Adrenal gland (tissue), 5 donors: Measurements from ENCODE around the gene CHST3.

Source experiments
- POLR2A ChIP-seq, 2 donors: fragments of 450-650 bp; IDR thresholded peaks; one replicate each; pipeline ENCODE4 v1.6.1; 2017; ENCODE audit warnings: antibody characterized with exemption in 2 of 2, mild to moderate bottlenecking in 2 of 2, moderate library complexity in 1 of 2
- TF ChIP-seq, protein P1 (sequence below), 6 experiments: fragments of 450-650 bp in 4 of 6; fragments of 200-600 bp in 2 of 6; sonication (generic) in 1 of 6; IDR thresholded peaks; 1 replicate in 5 of 6; 2 replicates in 1 of 6; pipeline versions ENCODE4 v1.5.1 to v1.8.0; 2016 to 2021; ENCODE audit warnings: antibody characterized with exemption in 6 of 6, mild to moderate bottlenecking in 2 of 6, moderate library complexity in 1 of 6
- donor health status: DM: no; HTN: no; CAD: no.

DNA sequence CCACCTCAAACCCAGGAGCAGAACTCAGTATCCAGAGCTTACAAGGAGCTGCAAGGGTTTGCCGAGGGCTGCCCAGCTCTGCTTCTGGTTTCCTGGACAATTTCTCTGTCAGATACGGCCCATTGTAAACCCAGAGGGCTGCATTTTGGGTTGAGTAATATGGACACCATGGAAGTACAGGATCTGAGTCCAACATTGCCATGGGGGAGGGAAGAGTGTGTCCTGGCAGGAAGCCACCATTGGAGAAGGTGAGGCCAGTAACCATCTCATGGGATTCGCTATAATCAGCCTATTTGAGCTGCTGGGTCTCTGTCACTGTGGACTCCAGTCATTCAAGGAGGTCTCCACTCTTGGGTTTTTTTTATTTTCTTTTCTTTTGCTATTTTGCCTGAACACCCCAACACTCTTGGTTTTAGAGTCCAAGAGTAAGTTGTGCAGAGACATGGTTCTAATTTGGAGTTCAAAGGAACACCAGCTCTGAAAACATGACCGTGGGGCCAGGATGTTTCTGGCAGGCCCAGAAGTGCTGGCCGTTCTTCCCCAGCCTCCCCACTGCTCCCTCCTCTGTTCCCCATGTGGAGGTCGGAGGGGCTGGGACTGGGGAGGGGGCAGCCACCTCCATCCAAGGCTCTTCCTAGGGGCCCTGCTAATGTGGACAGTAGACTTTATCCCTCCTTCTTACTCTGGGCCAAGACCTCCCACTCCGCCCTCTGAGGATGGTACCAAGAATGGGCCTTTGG, 46.2 kb downstream of the CHST3 start:
- TF ChIP-seq, protein P1, sequence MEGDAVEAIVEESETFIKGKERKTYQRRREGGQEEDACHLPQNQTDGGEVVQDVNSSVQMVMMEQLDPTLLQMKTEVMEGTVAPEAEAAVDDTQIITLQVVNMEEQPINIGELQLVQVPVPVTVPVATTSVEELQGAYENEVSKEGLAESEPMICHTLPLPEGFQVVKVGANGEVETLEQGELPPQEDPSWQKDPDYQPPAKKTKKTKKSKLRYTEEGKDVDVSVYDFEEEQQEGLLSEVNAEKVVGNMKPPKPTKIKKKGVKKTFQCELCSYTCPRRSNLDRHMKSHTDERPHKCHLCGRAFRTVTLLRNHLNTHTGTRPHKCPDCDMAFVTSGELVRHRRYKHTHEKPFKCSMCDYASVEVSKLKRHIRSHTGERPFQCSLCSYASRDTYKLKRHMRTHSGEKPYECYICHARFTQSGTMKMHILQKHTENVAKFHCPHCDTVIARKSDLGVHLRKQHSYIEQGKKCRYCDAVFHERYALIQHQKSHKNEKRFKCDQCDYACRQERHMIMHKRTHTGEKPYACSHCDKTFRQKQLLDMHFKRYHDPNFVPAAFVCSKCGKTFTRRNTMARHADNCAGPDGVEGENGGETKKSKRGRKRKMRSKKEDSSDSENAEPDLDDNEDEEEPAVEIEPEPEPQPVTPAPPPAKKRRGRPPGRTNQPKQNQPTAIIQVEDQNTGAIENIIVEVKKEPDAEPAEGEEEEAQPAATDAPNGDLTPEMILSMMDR (IDR thresholded peaks at IDR 0.05) = no peak
- TF ChIP-seq POLR2A (IDR thresholded peaks at IDR 0.05) = no peak
